H9 (cell line): ENCODE measurements around the gene QDPR. TPM values are rescaled to one million over a fixed set of nuclear protein-coding genes. Genes with fewer than 3 reads are reported as not detected.

ENCODE experiments used
- DNase-seq: peaks from one replicate; pipeline ENCODE4 v3.0.0-alpha.2; 2017
- H2AFZ ChIP-seq: one replicate; pipeline ENCODE4 v1.6.1; 2013; ENCODE audit warnings: mild to moderate bottlenecking, low read length, control low read depth, moderate library complexity
- H2AK5ac ChIP-seq: 2 replicates; pipeline ENCODE4 v1.6.1; 2013; ENCODE audit warnings: low read length, control low read depth, mixed read lengths; ENCODE audit not compliant: insufficient read length
- H2BK120ac ChIP-seq: one replicate; pipeline ENCODE4 v1.6.1; 2013; ENCODE audit warnings: low read depth, mild to moderate bottlenecking, low read length, control low read depth, inconsistent platforms; ENCODE audit not compliant: poor library complexity, severe bottlenecking
- H2BK12ac ChIP-seq: 2 replicates; pipeline ENCODE4 v1.6.1; 2013; ENCODE audit warnings: low read length, control low read depth, mixed read lengths, low read depth; ENCODE audit not compliant: insufficient read length
- H2BK15ac ChIP-seq: 2 replicates; pipeline ENCODE4 v1.6.1; 2013; ENCODE audit warnings: low read depth, low read length, control low read depth
- H2BK20ac ChIP-seq: one replicate; pipeline ENCODE4 v1.6.1; 2013; ENCODE audit warnings: low read depth, mild to moderate bottlenecking, low read length, control low read depth, inconsistent platforms; ENCODE audit not compliant: poor library complexity, severe bottlenecking
- H2BK5ac ChIP-seq: 2 replicates; pipeline ENCODE4 v1.6.1; 2013; ENCODE audit warnings: low read length, control low read depth, mixed read lengths; ENCODE audit not compliant: insufficient read length
- H3K14ac ChIP-seq: 2 replicates; pipeline ENCODE4 v1.6.1; 2013; ENCODE audit warnings: low read length, control low read depth; ENCODE audit not compliant: insufficient read depth
- H3K18ac ChIP-seq: 2 replicates; pipeline ENCODE4 v1.6.1; 2013; ENCODE audit warnings: low read depth, mild to moderate bottlenecking, mixed read lengths, low read length, control low read depth; ENCODE audit not compliant: insufficient read length
- H3K23ac ChIP-seq: 2 replicates; pipeline ENCODE4 v1.6.1; 2013; ENCODE audit warnings: low read length, control low read depth, mixed read lengths, low read depth; ENCODE audit not compliant: insufficient read length
- H3K23me2 ChIP-seq: 2 replicates; pipeline ENCODE4 v1.6.1; 2013; ENCODE audit warnings: low read depth, mild to moderate bottlenecking, mixed read lengths, low read length, control low read depth; ENCODE audit not compliant: insufficient read length, poor library complexity, severe bottlenecking
- H3K27ac ChIP-seq: 2 replicates; pipeline ENCODE4 v1.5.1; 2013; ENCODE audit warnings: low read length, control low read depth, mixed read lengths, low read depth; ENCODE audit not compliant: insufficient read length
- H3K27me3 ChIP-seq: 2 replicates; pipeline ENCODE4 v1.6.1; 2013; ENCODE audit warnings: low read length, control low read depth, inconsistent platforms; ENCODE audit not compliant: insufficient read depth
- H3K4ac ChIP-seq: 2 replicates; pipeline ENCODE4 v1.6.1; 2013; ENCODE audit warnings: low read depth, mild to moderate bottlenecking, control low read depth, inconsistent platforms, low read length, moderate library complexity
- H3K4me1 ChIP-seq: 2 replicates; pipeline ENCODE4 v1.6.1; 2013; ENCODE audit warnings: low read length, control low read depth, inconsistent platforms; ENCODE audit not compliant: insufficient read depth
- H3K4me2 ChIP-seq: 2 replicates; pipeline ENCODE4 v1.6.1; 2013; ENCODE audit warnings: low read length, control low read depth, mixed read lengths; ENCODE audit not compliant: insufficient read length, insufficient read depth
- H3K56ac ChIP-seq: 2 replicates; pipeline ENCODE4 v1.6.1; 2013; ENCODE audit warnings: low read depth, mild to moderate bottlenecking, mixed read lengths, low read length, control low read depth; ENCODE audit not compliant: insufficient read length
- H3K79me1 ChIP-seq: 2 replicates; pipeline ENCODE4 v1.6.1; 2013; ENCODE audit warnings: low read depth, mild to moderate bottlenecking, moderate library complexity, low read length, control low read depth, inconsistent platforms; ENCODE audit not compliant: insufficient read depth, poor library complexity, severe bottlenecking
- H3K79me2 ChIP-seq: 2 replicates; pipeline ENCODE4 v1.6.1; 2013; ENCODE audit warnings: low read length, control low read depth, inconsistent platforms; ENCODE audit not compliant: insufficient read depth
- H3K9ac ChIP-seq: 2 replicates; pipeline ENCODE4 v1.6.1; 2013; ENCODE audit warnings: low read length, control low read depth, mixed read lengths; ENCODE audit not compliant: insufficient read length; ENCODE audit errors: extremely low read depth
- H3K9me3 ChIP-seq: one replicate; pipeline ENCODE4 v1.6.1; 2013; ENCODE audit warnings: low read depth, low read length, inconsistent platforms; ENCODE audit not compliant: control insufficient read depth
- H3T11ph ChIP-seq: one replicate; pipeline ENCODE4 v1.6.1; 2013; ENCODE audit warnings: mild to moderate bottlenecking, low read length, control low read depth, inconsistent platforms
- H4K20me1 ChIP-seq: one replicate; pipeline ENCODE4 v1.6.1; 2013; ENCODE audit not compliant: control insufficient read depth, insufficient read length, insufficient read depth
- H4K5ac ChIP-seq: 2 replicates; pipeline ENCODE4 v1.6.1; 2013; ENCODE audit warnings: low read depth, mild to moderate bottlenecking, mixed read lengths, low read length, control low read depth; ENCODE audit not compliant: insufficient read length
- H4K8ac ChIP-seq: replicated peaks from 2 replicates; pipeline ENCODE4 v1.6.1; 2013; ENCODE audit warnings: low read length, control low read depth, mixed read lengths, low read depth; ENCODE audit not compliant: insufficient read length
- H4K91ac ChIP-seq: 2 replicates; pipeline ENCODE4 v1.6.1; 2013; ENCODE audit warnings: low read depth, mild to moderate bottlenecking, moderate library complexity, mixed read lengths, low read length, control low read depth; ENCODE audit not compliant: insufficient read length
- H3K27ac Mint-ChIP-seq, 3 experiments: 2 replicates in 2 of 3; 3 replicates in 1 of 3; pipeline ENCODE4 v1.8.0; 2020 to 2021; ENCODE audit warnings: mixed read lengths in 3 of 3, mild to moderate bottlenecking in 1 of 3, moderate library complexity in 1 of 3
- H3K27me3 Mint-ChIP-seq: 2 replicates; pipeline ENCODE4 v1.8.0; 2021; ENCODE audit warnings: low read depth, mild to moderate bottlenecking, moderate library complexity, mixed read lengths
- H3K36me3 Mint-ChIP-seq, 3 experiments: 2 replicates in 2 of 3; 3 replicates in 1 of 3; pipeline ENCODE4 v1.8.0; 2020 to 2021; ENCODE audit warnings: low read depth in 3 of 3, mixed read lengths in 3 of 3; ENCODE audit not compliant: insufficient read depth in 1 of 3
- H3K4me1 Mint-ChIP-seq, 2 experiments: 2 replicates each; pipeline ENCODE4 v1.8.0; 2020; ENCODE audit warnings: mixed read lengths in 2 of 2
- H3K4me3 Mint-ChIP-seq, 2 experiments: 2 replicates in 1 of 2; 3 replicates in 1 of 2; pipeline ENCODE4 v1.8.0; 2020 to 2021; ENCODE audit warnings: mild to moderate bottlenecking in 2 of 2, mixed read lengths in 2 of 2, moderate library complexity in 1 of 2
- H3K9me3 Mint-ChIP-seq, 2 experiments: 2 replicates in 1 of 2; 3 replicates in 1 of 2; pipeline ENCODE4 v1.8.0; 2020; ENCODE audit warnings: mild to moderate bottlenecking in 2 of 2, mixed read lengths in 2 of 2, moderate library complexity in 1 of 2
- CTCF ChIP-seq: fragments of 200-600 bp; sonication (generic); conservative IDR thresholded peaks from 3 replicates; pipeline ENCODE4 v1.8.0; 2021; ENCODE audit warnings: antibody characterized with exemption, mild to moderate bottlenecking
- WGBS: extraction: QIAGEN DNeasy Blood & Tissue Kit; methylation state at CpG from one replicate; pipeline ENCODE4 v1.1.7; 2013; ENCODE audit warnings: missing lambda C conversion rate, low lambda C conversion rate, mixed read lengths; ENCODE audit not compliant: insufficient read length; ENCODE audit errors: extremely low coverage; 5-methylcytosine and 5-hydroxymethylcytosine counted together
- total RNA-seq: library from RNA; stranded (reverse); gene quantifications from 2 replicates; pipeline ENCODE4 v1.2.1, GENCODE V29; 2021

QDPR gene
- total RNA-seq, 1 experiment from 2014 or later, result 23.5 TPM

- WGBS, result no CpG with 5 or more reads among the region's 1 CpG
- no peaks in the 10 kb centered on the region for H3K36me3 Mint-ChIP-seq
- H3K4me3 Mint-ChIP-seq, result peak overlapping the region in 1 of 2 experiments; percentile 11; a peak in 1 of 5 replicates
- Histone ChIP-seq H3K14ac (no peak overlapping the region), H3T11ph (no peak overlapping the region), H3K23me2 (peaks cover 4% of the 10 kb centered on the region), H3K27ac (no peak overlapping the region), H2AFZ (no peak overlapping the region), H2AK5ac (no peak overlapping the region), H3K4me2 (peak overlapping the region; percentile 33), H3K18ac (no peak overlapping the region), H3K4me1 (peaks cover 5% of the 10 kb centered on the region; the same call in 1 of the 2 replicates), H4K5ac (no peak overlapping the region), H2BK15ac (no peak overlapping the region), H3K56ac (no peak overlapping the region), H3K4ac (no peak overlapping the region), H2BK120ac (no peak overlapping the region), H2BK12ac (no peak overlapping the region), H3K79me1 (no peaks in the 10 kb centered on the region), H2BK5ac (no peak overlapping the region), H3K23ac (no peak overlapping the region), H4K91ac (no peak overlapping the region), H3K27me3 (no peaks in the 10 kb centered on the region), H4K8ac (no peak overlapping the region), H3K79me2 (no peaks in the 10 kb centered on the region), H4K20me1 (no peaks in the 10 kb centered on the region), H3K9me3 (no peaks in the 10 kb centered on the region), H2BK20ac (no peak overlapping the region), H3K9ac (no peak overlapping the region)
- no peaks in the 10 kb centered on the region for H3K9me3 Mint-ChIP-seq
- TF ChIP-seq CTCF, result no peak
- no peak for DNase-seq
- H3K27ac Mint-ChIP-seq, result no peak overlapping the region
- H3K27me3 Mint-ChIP-seq, result peaks cover 49% of the 10 kb centered on the region
- H3K4me1 Mint-ChIP-seq, result peaks cover 48% of the 10 kb centered on the region in 2 experiments
Observed at GRCh38 chr4:17516980-17517379, 5.1 kb upstream of the QDPR start.
